Measurements from ENCODE around the gene CCDC80.

DNA sequence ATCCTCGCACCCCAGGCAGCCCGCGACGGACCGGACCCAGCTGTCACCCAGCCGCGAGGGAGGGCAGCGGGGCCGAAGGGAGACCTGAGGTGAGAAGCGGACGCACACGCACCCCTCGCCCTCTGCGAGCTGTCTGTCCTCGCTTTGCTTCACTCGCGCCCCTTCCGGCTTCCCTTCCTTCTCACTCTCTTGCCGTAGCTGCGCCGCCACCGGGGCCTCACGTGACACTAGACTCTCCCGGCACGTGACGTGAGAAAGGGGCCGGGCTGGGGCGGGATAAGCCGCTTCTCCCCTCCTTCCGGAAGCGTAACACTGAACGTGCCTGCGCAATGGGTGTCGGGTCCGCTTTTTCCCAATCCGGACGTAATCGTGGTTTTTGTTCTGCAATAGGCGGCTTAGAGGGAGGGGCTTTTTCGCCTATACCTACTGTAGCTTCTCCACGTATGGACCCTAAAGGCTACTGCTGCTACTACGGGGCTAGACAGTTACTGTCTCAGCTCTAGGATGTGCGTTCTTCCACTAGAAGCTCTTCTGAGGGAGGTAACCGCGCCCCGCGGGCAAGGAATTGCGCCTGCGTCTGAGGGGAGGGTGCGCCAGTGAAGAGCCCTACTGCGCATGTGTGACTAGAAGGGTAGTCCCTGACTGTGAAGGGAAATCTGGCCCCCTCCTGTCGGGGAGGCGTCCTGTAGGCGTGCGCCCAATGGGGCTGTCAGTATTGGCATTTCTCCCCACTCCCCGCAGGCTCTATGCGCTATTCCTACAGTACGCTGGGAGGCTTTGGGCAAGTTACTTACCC is 79.0 kb downstream of the CCDC80 start, which contains the start of the genes ATG3 and SLC35A5:
- TF ChIP-seq, protein P1, sequence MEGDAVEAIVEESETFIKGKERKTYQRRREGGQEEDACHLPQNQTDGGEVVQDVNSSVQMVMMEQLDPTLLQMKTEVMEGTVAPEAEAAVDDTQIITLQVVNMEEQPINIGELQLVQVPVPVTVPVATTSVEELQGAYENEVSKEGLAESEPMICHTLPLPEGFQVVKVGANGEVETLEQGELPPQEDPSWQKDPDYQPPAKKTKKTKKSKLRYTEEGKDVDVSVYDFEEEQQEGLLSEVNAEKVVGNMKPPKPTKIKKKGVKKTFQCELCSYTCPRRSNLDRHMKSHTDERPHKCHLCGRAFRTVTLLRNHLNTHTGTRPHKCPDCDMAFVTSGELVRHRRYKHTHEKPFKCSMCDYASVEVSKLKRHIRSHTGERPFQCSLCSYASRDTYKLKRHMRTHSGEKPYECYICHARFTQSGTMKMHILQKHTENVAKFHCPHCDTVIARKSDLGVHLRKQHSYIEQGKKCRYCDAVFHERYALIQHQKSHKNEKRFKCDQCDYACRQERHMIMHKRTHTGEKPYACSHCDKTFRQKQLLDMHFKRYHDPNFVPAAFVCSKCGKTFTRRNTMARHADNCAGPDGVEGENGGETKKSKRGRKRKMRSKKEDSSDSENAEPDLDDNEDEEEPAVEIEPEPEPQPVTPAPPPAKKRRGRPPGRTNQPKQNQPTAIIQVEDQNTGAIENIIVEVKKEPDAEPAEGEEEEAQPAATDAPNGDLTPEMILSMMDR (conservative IDR thresholded peaks at IDR 0.05; ENCODE audit: low read length): no peak
- TF ChIP-seq EZH2phosphoT487 (IDR thresholded peaks at IDR 0.05; ENCODE audit: borderline replicate concordance, low read depth, low read length): no peak

All from OCI-LY7 (cell line).